Measurements from ENCODE around the gene KDM4C. TPM values are rescaled to one million over a fixed set of nuclear protein-coding genes. Genes with fewer than 3 reads are reported as not detected.

Gene KDM4C
- total and polyA plus RNA-seq, 2 of the 8 experiments (the other 6 are each of a cell fraction or from before 2014, with no cell fraction given) = 13.0 to 26.1 TPM

DNA sequence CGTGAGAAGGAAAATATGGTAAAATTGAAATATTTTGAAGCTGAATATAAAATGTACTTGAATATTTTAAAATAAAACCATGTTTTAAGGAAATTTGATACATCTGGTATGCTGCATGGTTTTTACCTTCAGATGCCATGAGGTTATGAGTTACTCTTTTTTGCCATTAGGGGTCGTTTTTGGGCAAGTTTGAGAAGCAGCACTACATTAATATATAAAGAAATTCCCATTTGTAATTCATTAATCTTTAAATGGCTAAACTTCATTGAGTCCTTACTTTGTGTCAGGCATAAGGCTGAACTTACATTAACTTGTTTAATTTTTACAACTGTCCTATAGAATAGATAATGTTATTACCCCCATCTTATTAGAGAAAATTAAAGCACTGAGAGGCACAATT lies 152.3 kb downstream of the KDM4C start:
- Histone ChIP-seq H2BK120ac (replicated peaks; ENCODE audit: low read depth, low read length) (no peak overlapping the region), H3K14ac (ENCODE audit: insufficient read length) (no peak overlapping the region), H2BK12ac (ENCODE audit: low read depth, low read length) (no peak overlapping the region), H3K36me3 (ENCODE audit: control insufficient read depth in 2 of 4, insufficient read depth in 4 of 4, low read length in 3 of 4) (no peaks in the 10 kb centered on the region), H3K18ac (ENCODE audit: extremely low read depth, low read length) (no peak overlapping the region), H4K8ac (ENCODE audit: extremely low read depth, insufficient read depth, low read length) (no peak overlapping the region), H4K20me1 (replicated peaks in 1 of 2; ENCODE audit: control insufficient read depth in 1 of 2, insufficient read depth in 2 of 2, low read length in 2 of 2) (peaks cover 0 to 4% of the 10 kb centered on the region in 2 experiments), H3K9ac (replicated peaks in 1 of 4; ENCODE audit: extremely low read depth in 1 of 4, low read depth in 3 of 4, low read length in 3 of 4) (no peak overlapping the region), H4K91ac (replicated peaks; ENCODE audit: insufficient read length, low read length) (no peak overlapping the region), H3K4me2 (ENCODE audit: insufficient read depth in 1 of 2, low read depth in 2 of 2, low read length in 2 of 2) (no peak overlapping the region), H3K27ac (ENCODE audit: low read depth, low read length) (no peak overlapping the region), H4K5ac (ENCODE audit: insufficient read length, low read depth, low read length) (no peak overlapping the region), H3K27me3 (replicated peaks in 1 of 4; ENCODE audit: control insufficient read depth in 3 of 4, extremely low read depth in 1 of 4, insufficient read depth in 3 of 4, low read length in 3 of 4) (no peaks in the 10 kb centered on the region), H3K79me2 (ENCODE audit: control insufficient read depth in 1 of 2, insufficient read depth in 2 of 2, low read length in 2 of 2) (no peaks in the 10 kb centered on the region), H2AFZ (ENCODE audit: low read length) (no peak overlapping the region), H2BK5ac (ENCODE audit: low read depth, low read length) (no peak overlapping the region), H2BK15ac (ENCODE audit: low read length) (no peak overlapping the region), H3K23ac (ENCODE audit: insufficient read length) (no peak overlapping the region), H3K79me1 (ENCODE audit: low read depth, low read length) (no peaks in the 10 kb centered on the region; the same call in 1 of the 2 replicates), H3K4me3 (ENCODE audit: extremely low read depth in 1 of 4, insufficient read depth in 2 of 4, low read depth in 3 of 4, low read length in 4 of 4) (no peak overlapping the region), H3K23me2 (ENCODE audit: low read depth, low read length) (no peaks in the 10 kb centered on the region), H3K4ac (replicated peaks; ENCODE audit: insufficient read length, low read depth, low read length) (no peak overlapping the region), H2AK5ac (ENCODE audit: low read depth, low read length) (no peak overlapping the region), H3K4me1 (replicated peaks in 1 of 4; ENCODE audit: control insufficient read depth in 3 of 4, insufficient read depth in 4 of 4, low read length in 3 of 4) (peaks cover 0 to 9% (median 5%) of the 10 kb centered on the region in 4 experiments; a peak in 1 of 7 replicates), H3K9me3 (ENCODE audit: insufficient read depth in 2 of 2, low read depth in 1 of 2, low read length in 1 of 2) (no peaks in the 10 kb centered on the region), H2BK20ac (ENCODE audit: low read length) (no peak overlapping the region), H3K56ac (replicated peaks; ENCODE audit: insufficient read length, low read depth, low read length) (no peak overlapping the region)
- TF ChIP-seq, protein P1, sequence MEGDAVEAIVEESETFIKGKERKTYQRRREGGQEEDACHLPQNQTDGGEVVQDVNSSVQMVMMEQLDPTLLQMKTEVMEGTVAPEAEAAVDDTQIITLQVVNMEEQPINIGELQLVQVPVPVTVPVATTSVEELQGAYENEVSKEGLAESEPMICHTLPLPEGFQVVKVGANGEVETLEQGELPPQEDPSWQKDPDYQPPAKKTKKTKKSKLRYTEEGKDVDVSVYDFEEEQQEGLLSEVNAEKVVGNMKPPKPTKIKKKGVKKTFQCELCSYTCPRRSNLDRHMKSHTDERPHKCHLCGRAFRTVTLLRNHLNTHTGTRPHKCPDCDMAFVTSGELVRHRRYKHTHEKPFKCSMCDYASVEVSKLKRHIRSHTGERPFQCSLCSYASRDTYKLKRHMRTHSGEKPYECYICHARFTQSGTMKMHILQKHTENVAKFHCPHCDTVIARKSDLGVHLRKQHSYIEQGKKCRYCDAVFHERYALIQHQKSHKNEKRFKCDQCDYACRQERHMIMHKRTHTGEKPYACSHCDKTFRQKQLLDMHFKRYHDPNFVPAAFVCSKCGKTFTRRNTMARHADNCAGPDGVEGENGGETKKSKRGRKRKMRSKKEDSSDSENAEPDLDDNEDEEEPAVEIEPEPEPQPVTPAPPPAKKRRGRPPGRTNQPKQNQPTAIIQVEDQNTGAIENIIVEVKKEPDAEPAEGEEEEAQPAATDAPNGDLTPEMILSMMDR (IDR thresholded peaks at IDR 0.05; ENCODE audit: control extremely low read depth in 1 of 3, insufficient read depth in 1 of 3, low read depth in 1 of 3, low read length in 3 of 3) = peak in 2 of 3 experiments; percentile 19 to 31; a peak in 2 of 4 replicates
- TF ChIP-seq RAD21 (IDR thresholded peaks at IDR 0.05 in 1 of 2, conservative IDR thresholded peaks at IDR 0.05 in 1 of 2; ENCODE audit: low read depth in 2 of 2, low read length in 2 of 2) (peak; percentile 53 to 58), CREB1 (IDR thresholded peaks at IDR 0.05) (no peak)
- 19% methylated on average over 2 of the region's 2 CpGs; no CpG with 5 or more reads in 1 of the 2 experiments for WGBS, 2 experiments (ENCODE audit: extremely low coverage in 1 of 2, insufficient coverage in 1 of 2, insufficient read length in 1 of 2, insufficient replicate concordance in 2 of 2, low coverage in 1 of 2, low lambda C conversion rate in 2 of 2, missing lambda C conversion rate in 1 of 2)
- DNase-seq (ENCODE audit: low read depth in 1 of 2, low spot score in 2 of 2) = no peak
- ChIA-PET POLR2A (ENCODE audit: partially characterized antibody) (no interaction called here), CTCF (ENCODE audit: partially characterized antibody) (interaction anchor here (0.6 to 2.4 kb wide), 13 partner anchors 12 to 538 kb away, joined by 3 to 8 read pairs (median 4); no protein-coding TSS in a partner anchor)
- no peak for FAIRE-seq

Measured in H1 (cell line).